Muscle of back (tissue), 13 donors: ENCODE measurements around the gene RXRB. TPM values are rescaled to one million over a fixed set of nuclear protein-coding genes. Genes with fewer than 3 reads are reported as not detected.
"Not testable (repeated sequence)": the region's sequence is repeated elsewhere in the genome, so short reads cannot be mapped to it uniquely, and the experiment has no call there.

Experiments used
- DNase-seq, 3 donors: peaks; one replicate each; pipeline versions ENCODE4 v3.0.0 to v3.0.0-alpha.2; 2013
- long read RNA-seq, 9 donors: transcript quantifications; one replicate each; lab custom pipeline, GENCODE V29; 2026
- polyA plus RNA-seq, 10 donors: library from polyadenylated mRNA; unstranded; fragments of 120-200 nt; gene quantifications; one replicate each; pipeline ENCODE4 v1.2.1, GENCODE V29; 2013; ENCODE audit not compliant: insufficient read length in 10 of 10

The RXRB gene
- polyA plus RNA-seq: 10 to 100 TPM; 31.9 to 49.0 (median 37.8) TPM
- long read RNA-seq, donor 1, partial matches to known transcripts: 0 of 4 reads
- long read RNA-seq, donor 1, other reads (novel, unspliced or antisense): 0 of 4 reads
- long read RNA-seq, donor 2, partial matches to known transcripts: 0 of 4 reads
- long read RNA-seq, donor 2, other reads (novel, unspliced or antisense): 0 of 4 reads
- long read RNA-seq, donor 3: 0 reads
- long read RNA-seq, donor 4, partial matches to known transcripts: 49 of 60 reads
- long read RNA-seq, donor 4, other reads (novel, unspliced or antisense): 8 of 60 reads
- long read RNA-seq, donor 5, partial matches to known transcripts: 45 of 72 reads
- long read RNA-seq, donor 5, other reads (novel, unspliced or antisense): 25 of 72 reads
- long read RNA-seq, donor 6, partial matches to known transcripts: 0 of 7 reads
- long read RNA-seq, donor 6, other reads (novel, unspliced or antisense): 0 of 7 reads
- long read RNA-seq, donor 7, partial matches to known transcripts: 0 of 4 reads
- long read RNA-seq, donor 7, other reads (novel, unspliced or antisense): 0 of 4 reads
- long read RNA-seq, donor 8, partial matches to known transcripts: 6 of 11 reads
- long read RNA-seq, donor 8, other reads (novel, unspliced or antisense): 0 of 11 reads
- long read RNA-seq, donor 9, partial matches to known transcripts: 0 of 2 reads
- long read RNA-seq, donor 9, other reads (novel, unspliced or antisense): 0 of 2 reads

- DNase-seq: peak; percentile 100
These were observed at the start of gene RXRB, which contains the start of gene SLC39A7 for GRCh38 chr6:33200219-33201146. Gene RXRB, minus strand, starts transcription at chr6:33200665. Its CDS starts 189 bp downstream, at chr6:33200476. Gene SLC39A7, plus strand, starts transcription at chr6:33200867. Its CDS starts 379 bp downstream, at chr6:33201246.

GRCh38 chr6:33249732-33250630 lies 49.5 kb upstream of the RXRB start:
- peak in 1 of 3 donors; percentile 54 for DNase-seq

GRCh38 chr6:33248932-33249731 lies 48.7 kb upstream of the RXRB start:
- DNase-seq: peak; percentile 97 to 99 (median 98)

- peak in 1 of 3 donors; percentile 35 for DNase-seq
These were observed 48.1 kb upstream of the RXRB start for GRCh38 chr6:33248643-33248931.

GRCh38 chr6:33247977-33248642 lies 47.6 kb upstream of the RXRB start:
- peak; percentile 85 to 96 (median 92) for DNase-seq

- no peak for DNase-seq
These were observed 43.0 kb upstream of the RXRB start for GRCh38 chr6:33243476-33243875.

- no peak for DNase-seq
These were observed 41.5 kb upstream of the RXRB start for GRCh38 chr6:33241968-33242367.

GRCh38 chr6:33237741-33238140 lies 37.3 kb upstream of the RXRB start:
- no peak for DNase-seq

- DNase-seq: no peak
These were observed 36.4 kb upstream of the RXRB start for GRCh38 chr6:33236852-33237251.

GRCh38 chr6:33236328-33236727 lies 35.9 kb upstream of the RXRB start:
- DNase-seq: no peak

- DNase-seq: no peak
These were observed 34.8 kb upstream of the RXRB start for GRCh38 chr6:33235221-33235634.

- DNase-seq: not testable (repeated sequence)
These were observed 26.1 kb upstream of the RXRB start for GRCh38 chr6:33226503-33227120.

- no peak for DNase-seq
These were observed 17.2 kb upstream of the RXRB start for GRCh38 chr6:33217681-33218080.

- no peak for DNase-seq
These were observed 16.8 kb upstream of the RXRB start for GRCh38 chr6:33217246-33217645.

- DNase-seq: no peak
These were observed 15.7 kb upstream of the RXRB start for GRCh38 chr6:33216117-33216649.

GRCh38 chr6:33215271-33216116 lies 15.0 kb upstream of the RXRB start:
- DNase-seq: no peak

GRCh38 chr6:33213989-33214335 lies 13.5 kb upstream of the RXRB start:
- DNase-seq: no peak
